K562 (cell line): ENCODE data around the gene EIF3K. TPM values are rescaled to one million over a fixed set of nuclear protein-coding genes. Genes with fewer than 3 reads are reported as not detected.
A peak's percentile ranks its signal among the peaks of the same experiment; 100 is the strongest.

Experiments
- BRF2 ChIP-seq: IDR thresholded peaks from 3 replicates; pipeline ENCODE4 v1.6.1; 2011; ENCODE audit warnings: borderline replicate concordance, mild to moderate bottlenecking; ENCODE audit not compliant: insufficient read length, insufficient read depth
- C11orf30 ChIP-seq: fragments of 450-650 bp; IDR thresholded peaks from 2 replicates; pipeline ENCODE4 v1.6.1; 2016; ENCODE audit warnings: low read depth, mild to moderate bottlenecking
- CBX5 ChIP-seq: IDR thresholded peaks from 2 replicates; pipeline ENCODE4 v1.6.1; 2014; ENCODE audit warnings: low read depth, borderline replicate concordance
- CHD7 ChIP-seq: fragments of 200-600 bp; sonication (generic); IDR thresholded peaks from one replicate; pipeline ENCODE4 v1.6.1; 2012; ENCODE audit warnings: mild to moderate bottlenecking, low read depth, low read length, inconsistent platforms
- ELK1 ChIP-seq: sonication (generic); formaldehyde crosslinking; IDR thresholded peaks from 2 replicates; pipeline ENCODE4 v1.8.1; 2022; ENCODE audit warnings: missing genetic modification reagents
- FIP1L1 ChIP-seq: fragments of 200-400 bp; formaldehyde crosslinking; IDR thresholded peaks from 2 replicates; pipeline ENCODE4 v1.6.1; 2018; ENCODE audit warnings: mild to moderate bottlenecking, low read depth, low read length; ENCODE audit not compliant: poor library complexity, severe bottlenecking
- HDAC6 ChIP-seq: IDR thresholded peaks from 2 replicates; pipeline ENCODE4 v1.6.1; 2012; ENCODE audit warnings: low read depth, mild to moderate bottlenecking, control low read depth, inconsistent platforms, low read length, moderate library complexity
- HLTF ChIP-seq: fragments of 450-650 bp; IDR thresholded peaks from 2 replicates; pipeline ENCODE4 v1.6.1; 2016
- SNAPC5 ChIP-seq: fragments of 250-450 bp; sonication (Bioruptor Pico); IDR thresholded peaks from 2 replicates; pipeline ENCODE4 v1.8.0; 2021; ENCODE audit warnings: moderate library complexity, mild to moderate bottlenecking, inconsistent platforms
- ZC3H8 ChIP-seq: fragments of 450-650 bp; IDR thresholded peaks from 2 replicates; pipeline ENCODE4 v1.6.1; 2017
- ZEB2 ChIP-seq: fragments of 450-650 bp; IDR thresholded peaks from 2 replicates; pipeline ENCODE4 v1.6.1; 2016
- ZKSCAN8 ChIP-seq: fragments of 200-800 bp; sonication (Bioruptor generic); IDR thresholded peaks from 2 replicates; pipeline ENCODE4 v1.6.1; 2016; ENCODE audit warnings: missing genetic modification characterization, missing compliant biosample characterization
- ZNF324 ChIP-seq: fragments of 250-450 bp; sonication (Bioruptor Pico); IDR thresholded peaks from 2 replicates; pipeline ENCODE4 v1.4.0; 2020; ENCODE audit warnings: mild to moderate bottlenecking
- polyA plus RNA-seq, 8 experiments: library from polyadenylated mRNA; depleted of rRNA in 4 of 8; stranded (reverse) in 5 of 8; unstranded in 3 of 8; fragments of >200 nt; fragmentation: Nextera tagmentation in 2 of 8; fragmentation: Illumina TruSeq in 1 of 8; extraction: Ambion mirVana in 2 of 8; extraction: Trizol in 1 of 8; gene quantifications; 2 replicates each; pipeline versions ENCODE4 v1.2.1 to v1.2.3, GENCODE V29; 2011 to 2014; ENCODE audit warnings: inconsistent platforms in 1 of 8, missing spikeins in 1 of 8
- total RNA-seq, 7 experiments: library from RNA; depleted of rRNA in 6 of 7; stranded (reverse); fragments of >200 nt in 6 of 7; fragmentation: Illumina TruSeq in 2 of 7; extraction: Trizol in 2 of 7; gene quantifications; 2 replicates each; pipeline versions ENCODE4 v1.2.1 to v1.2.3, GENCODE V29; 2011 to 2021; ENCODE audit warnings: low replicate concordance in 1 of 7

The EIF3K gene
- total and polyA plus RNA-seq, 9 of the 15 experiments (the other 6 are each of a cell fraction or from before 2014, with no cell fraction given), result 387 to 1,827 (median 733) TPM

- no peak for TF ChIP-seq CHD7
- no peak for TF ChIP-seq BRF2
- no peak for TF ChIP-seq CBX5
- TF ChIP-seq ZC3H8, result no peak
- no peak for TF ChIP-seq SNAPC5 (CRISPR knock-in tag)
- TF ChIP-seq ZNF324 (CRISPR knock-in tag), result no peak
- no peak for TF ChIP-seq HDAC6
- no peak for TF ChIP-seq HLTF
- TF ChIP-seq FIP1L1, result peak; percentile 82
- TF ChIP-seq ELK1 (CRISPR knock-in tag), result no peak
- no peak for TF ChIP-seq ZKSCAN8
- peak; percentile 91 for TF ChIP-seq C11orf30
- no peak for TF ChIP-seq ZEB2
These were observed at the start of gene EIF3K (continued) for GRCh38 chr19:38618590-38619360.
